ENCODE measurements around the gene LSAMP. TPM values are rescaled to one million over a fixed set of nuclear protein-coding genes. Genes with fewer than 3 reads are reported as not detected.

Gene LSAMP
- total RNA-seq, 2 experiments from 2014 or later = not detected

DNA sequence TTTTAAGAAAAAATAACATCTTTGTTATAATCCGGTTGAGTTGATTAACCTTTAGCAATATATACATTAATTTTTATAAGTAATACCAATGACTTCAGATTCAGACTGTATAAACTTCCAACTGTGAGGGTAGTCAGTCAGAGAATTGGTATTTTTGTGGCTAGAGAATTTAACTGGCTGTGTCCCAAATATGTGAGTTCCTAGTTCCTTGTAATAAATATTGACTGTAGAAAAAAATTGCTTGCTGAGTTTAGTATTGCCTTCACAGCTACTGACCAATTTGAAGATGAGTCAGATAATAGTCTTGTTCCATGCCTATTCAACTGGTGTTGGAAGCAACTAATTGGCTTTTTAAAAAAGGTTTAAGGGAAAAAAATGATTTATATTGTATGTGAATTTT is 611.2 kb downstream of the LSAMP start:
- ChIA-PET CTCF (no interaction called here), POLR2A (no interaction called here)

DNA sequence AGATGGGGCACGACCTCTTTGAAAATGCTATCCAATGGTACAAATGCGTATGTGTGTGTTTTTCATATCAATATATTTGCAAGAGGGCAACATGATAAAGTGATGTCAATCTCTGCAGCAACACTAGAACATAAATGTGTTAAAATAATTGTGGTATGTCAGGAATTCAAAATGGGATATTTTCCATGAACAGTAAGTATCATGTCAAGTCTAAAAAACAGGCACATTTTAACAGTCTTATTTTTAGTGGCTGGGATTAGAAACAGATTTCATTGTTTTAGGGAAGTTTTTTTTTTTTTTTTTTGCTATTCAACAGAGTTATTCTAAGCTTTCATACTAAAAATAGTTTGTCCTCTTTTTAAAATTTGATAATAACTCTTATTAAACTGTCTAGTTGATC is 612.2 kb downstream of the LSAMP start:
- CTCF ChIA-PET = no interaction called here
- POLR2A ChIA-PET = no interaction called here

- ChIA-PET CTCF (no interaction called here), POLR2A (no interaction called here)
Measured at GRCh38 chr3:115832265-115832664, 613.0 kb downstream of the LSAMP start.

GRCh38 chr3:115831864-115832263 is 613.4 kb downstream of the LSAMP start:
- CTCF ChIA-PET = no interaction called here
- POLR2A ChIA-PET = no interaction called here

DNA sequence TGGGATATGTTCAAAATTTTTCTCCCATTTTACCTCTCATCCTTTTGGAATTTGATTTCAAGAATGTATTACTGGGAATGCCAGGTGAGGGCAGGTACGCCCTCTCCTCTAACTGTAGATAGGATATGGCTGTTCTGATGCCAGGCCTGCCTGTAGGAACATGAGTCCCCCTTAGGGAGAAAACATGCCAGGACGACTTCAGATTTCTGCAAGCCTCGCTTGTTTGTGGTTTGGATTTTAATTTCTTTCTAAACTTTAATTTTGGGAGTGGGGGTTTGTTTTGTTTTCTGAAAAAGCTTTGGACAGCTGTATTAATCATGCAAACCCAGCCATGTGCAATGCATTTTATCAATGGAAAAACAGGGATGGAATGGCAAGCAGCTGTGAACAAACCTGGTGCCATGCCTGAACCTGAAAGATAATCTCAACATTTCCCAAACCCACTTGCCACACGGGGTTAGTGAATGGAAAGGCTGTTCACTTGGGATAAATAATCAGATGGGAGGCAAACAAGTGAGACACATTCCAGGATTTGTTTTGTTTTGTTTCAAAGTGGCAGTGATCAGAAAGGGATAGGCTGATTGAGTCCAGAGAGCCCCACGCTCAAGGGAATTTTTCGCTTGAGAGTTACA is 614.4 kb downstream of the LSAMP start:
- ChIA-PET CTCF (no interaction called here), POLR2A (no interaction called here)

- POLR2A ChIA-PET = no interaction called here
Measured at GRCh38 chr3:115828401-115828800, 616.9 kb downstream of the LSAMP start.

DNA sequence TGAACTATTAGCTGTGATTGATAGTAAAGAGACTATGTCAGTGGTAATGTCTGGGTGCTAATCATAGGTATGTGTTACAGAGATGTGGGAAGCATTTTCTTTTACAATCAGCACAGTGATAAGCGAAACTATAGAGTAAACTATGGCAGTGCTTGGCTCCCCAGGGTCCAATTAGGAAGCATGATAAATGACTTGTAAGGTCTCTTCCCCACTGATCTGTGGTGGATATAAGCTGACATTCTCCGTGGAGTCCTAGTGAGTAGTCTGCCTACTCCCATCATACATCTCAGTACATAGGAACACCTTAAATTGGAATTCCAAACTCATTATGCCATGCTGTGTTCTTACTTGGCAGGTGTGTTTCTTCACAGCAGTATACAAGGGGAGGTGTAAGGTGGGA is 617.8 kb downstream of the LSAMP start:
- ChIA-PET CTCF (no interaction called here), POLR2A (no interaction called here)

More at GRCh38 chr3:115828401-115828800, 616.9 kb downstream of the LSAMP start:
- CTCF ChIA-PET = no interaction called here

DNA sequence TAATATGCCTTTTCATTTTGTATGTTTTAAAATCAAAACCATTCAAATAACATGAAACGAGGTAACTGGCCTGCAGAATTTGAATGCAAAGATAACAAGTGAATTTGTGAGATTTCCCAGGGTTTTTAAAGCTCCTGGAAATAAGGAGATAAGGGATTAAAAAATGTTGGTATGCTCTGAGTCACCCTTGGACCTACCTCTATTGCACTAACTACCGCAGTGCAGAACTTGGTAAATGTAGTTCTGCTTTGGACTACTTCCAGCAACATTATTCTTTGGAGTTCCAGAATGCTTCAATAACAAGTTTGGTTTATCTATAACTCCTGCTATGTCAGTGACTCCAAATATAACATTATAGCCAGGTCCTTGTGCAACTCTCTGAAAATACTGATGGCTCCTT is 620.2 kb downstream of the LSAMP start:
- POLR2A ChIA-PET = no interaction called here
- CTCF ChIA-PET = interaction anchor here (2.2 kb wide), 1 partner anchor 12 kb away, joined by 7 read pairs; no protein-coding TSS in a partner anchor

DNA sequence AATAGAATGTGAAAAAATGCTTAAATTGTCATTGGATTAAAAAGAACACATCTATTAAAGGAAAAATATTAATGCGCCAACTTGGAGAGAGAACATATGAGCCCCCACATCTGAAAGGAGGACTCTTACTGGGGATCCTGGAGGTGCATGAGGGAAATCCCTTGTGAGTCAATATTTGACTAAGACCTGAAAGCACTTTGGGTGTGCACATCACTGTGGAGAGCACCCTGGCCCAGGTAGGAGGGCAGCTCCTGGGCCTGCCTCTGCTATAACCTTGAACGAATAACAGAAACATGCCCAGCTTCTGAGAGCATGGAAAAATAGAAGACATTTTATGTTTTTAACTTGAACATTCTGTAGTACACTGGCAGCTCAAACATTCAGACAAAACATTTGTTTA is 622.2 kb downstream of the LSAMP start:
- ChIA-PET CTCF (no interaction called here), POLR2A (no interaction called here)

DNA sequence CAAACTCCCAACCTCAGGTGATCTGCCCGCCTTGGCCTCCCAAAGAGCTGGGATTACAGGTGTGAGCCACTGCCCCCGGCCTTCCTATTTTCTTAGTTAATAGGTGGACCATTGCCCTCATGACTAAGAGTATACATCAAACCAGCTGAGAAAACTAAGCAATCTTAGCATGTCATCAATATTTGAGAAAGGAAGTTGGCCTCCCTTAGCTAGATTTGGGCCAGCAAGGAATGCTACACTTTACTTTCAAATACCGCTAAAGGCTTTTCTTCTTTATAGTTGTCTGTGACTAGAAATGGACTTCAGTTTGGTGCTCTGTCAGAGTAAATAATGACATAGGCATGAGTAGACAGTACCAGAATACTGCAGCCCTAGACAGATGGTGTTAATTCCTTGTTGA is 622.7 kb downstream of the LSAMP start:
- POLR2A ChIA-PET = no interaction called here

GRCh38 chr3:115819785-115820384 is 625.4 kb downstream of the LSAMP start:
- ChIA-PET CTCF (interaction anchor here (0.7 to 1.3 kb wide), 5 partner anchors 15 to 938 kb away, joined by 3 to 5 read pairs (median 3); no protein-coding TSS in a partner anchor), POLR2A (no interaction called here)

More for the DNA sequence above, 622.7 kb downstream of the LSAMP start:
- CTCF ChIA-PET = no interaction called here

DNA sequence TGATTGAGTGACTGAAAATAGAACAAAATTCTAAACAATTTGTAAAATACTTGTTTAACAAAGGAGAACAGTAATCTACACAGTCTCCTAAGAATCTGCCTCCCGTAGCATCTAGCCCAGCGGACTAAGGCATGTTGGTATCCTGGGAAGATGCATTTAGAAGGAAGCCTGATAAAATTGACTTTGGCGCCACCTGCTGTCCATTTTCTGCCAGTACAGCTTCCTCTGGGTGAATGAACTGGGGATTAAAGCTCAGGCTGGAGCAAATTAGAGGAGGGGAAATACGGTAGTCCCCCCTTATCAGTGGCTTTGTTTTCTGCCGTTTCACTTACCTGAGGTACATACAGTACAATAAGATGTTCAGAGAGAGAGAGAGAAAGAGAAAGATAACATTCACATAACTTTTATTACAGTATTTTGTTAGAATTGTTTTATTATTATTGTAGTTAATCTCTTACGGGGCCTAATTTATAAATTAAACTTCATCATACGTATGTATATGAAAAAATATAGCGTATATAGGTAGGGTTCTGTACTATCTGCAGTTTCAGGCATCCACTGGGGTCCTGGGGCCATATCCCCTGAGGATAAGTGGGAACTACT is 630.4 kb downstream of the LSAMP start:
- ChIA-PET POLR2A (no interaction called here), CTCF (interaction anchor here (0.7 to 1.7 kb wide), 4 partner anchors 12 to 46 kb away, joined by 3 to 6 read pairs (median 5); no protein-coding TSS in a partner anchor)

- CTCF ChIA-PET = interaction anchor here (1.7 kb wide), 1 partner anchor 30 kb away, joined by 6 read pairs; no protein-coding TSS in a partner anchor
Measured at GRCh38 chr3:115814006-115814405, 631.3 kb downstream of the LSAMP start.

DNA sequence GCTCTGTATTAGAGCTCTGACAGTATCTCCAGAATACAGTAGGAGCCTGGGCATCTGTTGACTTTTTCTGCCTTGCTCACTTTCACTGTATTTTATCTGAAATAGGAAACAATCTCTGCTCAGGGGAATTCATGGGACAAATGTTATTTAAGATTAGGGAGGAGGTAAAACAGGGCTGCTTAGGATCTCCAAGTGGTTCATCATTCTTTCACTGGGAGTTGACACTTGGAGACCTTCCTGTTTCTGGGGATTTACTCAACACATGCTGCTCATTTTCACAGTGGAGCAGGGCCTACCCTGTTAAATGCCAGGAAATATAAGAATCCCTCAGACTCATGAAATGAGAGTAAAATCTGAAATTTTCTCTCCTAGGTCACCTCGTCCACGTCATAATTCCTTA is 636.5 kb downstream of the LSAMP start:
- POLR2A ChIA-PET = no interaction called here
- CTCF ChIA-PET = no interaction called here

More at GRCh38 chr3:115814006-115814405, 631.3 kb downstream of the LSAMP start:
- POLR2A ChIA-PET = no interaction called here

DNA sequence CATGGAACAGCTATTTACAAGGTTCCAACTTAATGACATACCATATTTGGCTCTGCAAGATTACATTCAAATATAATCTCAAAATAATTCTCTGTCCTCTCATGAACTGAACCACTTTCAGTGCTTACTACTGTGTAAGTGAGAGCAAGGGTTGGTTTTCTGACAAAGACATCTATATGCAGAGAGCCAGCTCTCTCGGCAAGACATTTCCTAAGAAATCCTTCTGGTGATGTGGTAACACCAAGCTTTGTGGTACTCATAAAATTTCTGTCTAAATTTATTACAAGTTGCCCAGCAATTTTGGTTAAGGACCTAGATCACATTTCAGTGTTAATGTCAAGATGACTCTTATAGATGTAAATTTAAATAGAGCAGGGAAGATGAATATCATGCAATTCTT is 637.0 kb downstream of the LSAMP start:
- ChIA-PET POLR2A (no interaction called here), CTCF (no interaction called here)

DNA sequence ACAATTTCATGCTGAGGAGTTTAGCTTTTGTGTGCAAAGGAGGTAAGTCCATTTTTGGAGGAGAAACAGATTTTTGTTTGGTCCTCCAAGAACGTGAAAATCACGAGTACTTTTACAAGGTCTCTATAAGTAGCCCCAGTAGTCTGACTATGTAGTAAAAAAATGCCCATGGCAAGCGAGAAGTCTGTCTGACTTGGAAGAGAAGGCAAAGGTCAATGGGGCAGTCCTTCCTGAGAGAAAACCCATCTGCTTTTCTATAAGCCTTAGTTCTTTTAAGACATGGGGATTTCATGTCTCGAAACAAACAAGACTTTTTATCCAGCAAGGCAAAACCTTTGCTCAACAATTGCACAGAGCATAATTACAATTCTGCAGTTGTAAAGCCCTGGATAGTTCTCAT is 638.8 kb downstream of the LSAMP start:
- ChIA-PET POLR2A (no interaction called here), CTCF (no interaction called here)

DNA sequence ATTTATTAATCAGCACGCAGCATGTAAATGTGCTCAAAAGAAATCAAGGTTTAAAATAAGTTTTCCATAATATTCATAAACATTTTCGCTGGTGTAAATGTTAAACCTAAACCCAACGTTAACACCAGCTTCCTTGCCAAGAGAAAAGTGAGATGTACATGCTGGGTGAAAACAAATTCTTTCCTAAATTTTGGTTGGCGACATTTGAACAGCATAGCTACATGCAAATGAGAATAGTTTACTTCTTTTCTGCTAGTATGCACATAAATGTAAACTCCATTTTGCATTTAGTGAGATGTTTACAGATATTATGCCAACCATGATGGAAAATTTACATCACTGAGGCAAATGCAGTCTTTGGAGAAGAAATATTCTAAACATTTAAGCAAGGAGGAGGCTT is 639.8 kb downstream of the LSAMP start:
- ChIA-PET POLR2A (no interaction called here), CTCF (no interaction called here)

DNA sequence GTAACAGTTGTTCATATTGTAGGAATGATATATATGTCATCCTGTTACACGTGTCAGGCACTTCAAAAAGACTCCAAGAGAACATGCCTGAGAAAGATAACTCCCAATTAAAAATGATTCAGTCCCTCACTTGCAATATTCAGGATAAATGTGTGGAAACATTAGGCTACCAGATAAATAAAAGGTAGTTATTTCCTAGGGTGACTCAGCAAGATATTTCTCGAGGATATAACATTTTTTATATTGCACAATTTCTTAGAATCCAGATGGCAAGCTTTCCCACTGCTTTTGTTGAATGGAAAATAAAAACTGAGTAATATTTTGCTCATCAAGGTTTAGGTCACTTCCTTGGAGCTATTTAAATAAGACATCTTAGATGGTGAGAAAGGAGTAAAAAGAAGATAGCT is 640.6 kb downstream of the LSAMP start:
- CTCF ChIA-PET = no interaction called here
- POLR2A ChIA-PET = no interaction called here

DNA sequence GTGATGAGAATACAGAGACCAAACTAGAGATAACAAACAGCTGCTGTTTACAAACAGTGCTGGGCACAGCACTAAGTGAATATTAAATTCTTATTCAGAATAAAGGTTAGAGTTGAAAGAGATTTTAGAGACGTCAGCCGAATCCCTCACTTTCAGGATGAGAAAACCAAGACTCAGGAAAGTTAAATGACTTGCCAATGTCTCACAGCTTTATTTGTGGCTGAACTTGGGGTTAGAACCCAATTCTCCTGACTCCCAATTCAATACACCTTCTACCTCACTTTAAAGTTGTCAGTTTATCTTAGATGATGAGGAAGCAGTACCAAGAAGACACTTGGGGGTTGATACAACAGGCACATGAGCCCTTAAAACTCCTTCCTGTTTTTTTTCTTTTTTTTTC is 641.1 kb downstream of the LSAMP start:
- ChIA-PET CTCF (no interaction called here), POLR2A (interaction anchor here (1.0 kb wide), 1 partner anchor 19 kb away, joined by 3 read pairs; no protein-coding TSS in a partner anchor)

GRCh38 chr3:115803661-115804060 is 641.6 kb downstream of the LSAMP start:
- CTCF ChIA-PET = interaction anchor here (1.7 kb wide), 1 partner anchor 11 kb away, joined by 6 read pairs; no protein-coding TSS in a partner anchor
- POLR2A ChIA-PET = interaction anchor here (1.0 kb wide), 1 partner anchor 19 kb away, joined by 3 read pairs; no protein-coding TSS in a partner anchor

GRCh38 chr3:115800489-115801075 is 644.7 kb downstream of the LSAMP start:
- POLR2A ChIA-PET = no interaction called here
- CTCF ChIA-PET = interaction anchor here (0.7 kb wide), 1 partner anchor 46 kb away, joined by 3 read pairs; no protein-coding TSS in a partner anchor
